GM18907 (cell line): ENCODE results near the gene ASPG.

Experiments
- ATAC-seq: cut with Tn5 transposase; IDR thresholded peaks from one replicate; pipeline ENCODE4 v1.9.1; 2021; ENCODE audit warnings: mild to moderate bottlenecking, moderate library complexity; ENCODE audit not compliant: unreplicated experiment

The ASPG gene

GRCh38 chr14:104085032-104085888 is at the start of gene ASPG:
ASPG (plus strand) TSS chr14:104085700; CDS start chr14:104085771, 71 bp downstream.
- no peak for ATAC-seq

GRCh38 chr14:104036212-104036611 is 49.3 kb upstream of the ASPG start:
- no peak for ATAC-seq

DNA sequence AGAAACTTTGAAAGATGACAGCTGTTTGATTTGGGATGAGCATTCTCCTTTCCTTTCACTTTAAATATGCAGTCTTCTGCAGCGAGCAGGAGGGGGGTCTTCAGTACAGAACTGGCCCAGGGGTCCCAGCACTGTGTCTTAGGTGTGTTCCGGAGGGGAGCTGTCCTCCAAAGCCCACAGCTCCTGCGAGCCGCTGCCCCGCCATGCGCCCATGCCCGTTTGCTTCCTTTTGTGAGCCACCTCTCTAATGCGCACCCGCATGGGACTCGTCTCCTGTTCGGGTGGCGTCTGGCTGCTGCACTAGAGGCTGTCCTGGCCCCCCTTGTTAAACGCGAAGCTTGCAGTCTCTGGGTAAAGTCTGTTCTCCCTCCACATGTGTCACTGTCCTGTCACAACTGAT is 48.4 kb upstream of the ASPG start:
- ATAC-seq: no peak

GRCh38 chr14:104037903-104038302 is 47.6 kb upstream of the ASPG start:
- ATAC-seq: no peak

GRCh38 chr14:104039214-104039613 is 46.3 kb upstream of the ASPG start:
- no peak for ATAC-seq

DNA sequence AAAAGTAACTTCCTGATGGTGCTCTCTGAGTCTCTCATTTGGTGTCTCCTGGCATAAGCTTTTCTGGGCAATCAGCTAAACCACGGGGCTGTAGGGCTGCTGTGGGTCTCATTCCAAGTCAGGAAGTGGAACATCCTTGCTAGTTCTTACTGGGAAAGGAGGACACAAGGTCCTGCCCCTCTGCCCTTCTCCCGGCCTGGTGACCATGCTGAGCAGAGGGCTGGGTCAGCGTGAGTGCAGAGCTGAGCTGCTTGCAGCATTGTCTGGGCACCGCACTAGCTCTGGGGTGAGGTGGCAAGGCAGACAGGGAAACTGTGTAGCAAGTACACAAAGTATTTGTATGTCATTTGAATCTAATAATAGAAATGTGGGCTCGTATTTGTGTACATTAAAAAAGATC is 45.0 kb upstream of the ASPG start:
- ATAC-seq: no peak

GRCh38 chr14:104041430-104042104 is 43.9 kb upstream of the ASPG start:
- ATAC-seq: no peak

GRCh38 chr14:104044016-104044415 is 41.5 kb upstream of the ASPG start:
- no peak for ATAC-seq

GRCh38 chr14:104047761-104048160 is 37.7 kb upstream of the ASPG start:
- no peak for ATAC-seq

GRCh38 chr14:104048758-104049507 is 36.6 kb upstream of the ASPG start:
- ATAC-seq: no peak

DNA sequence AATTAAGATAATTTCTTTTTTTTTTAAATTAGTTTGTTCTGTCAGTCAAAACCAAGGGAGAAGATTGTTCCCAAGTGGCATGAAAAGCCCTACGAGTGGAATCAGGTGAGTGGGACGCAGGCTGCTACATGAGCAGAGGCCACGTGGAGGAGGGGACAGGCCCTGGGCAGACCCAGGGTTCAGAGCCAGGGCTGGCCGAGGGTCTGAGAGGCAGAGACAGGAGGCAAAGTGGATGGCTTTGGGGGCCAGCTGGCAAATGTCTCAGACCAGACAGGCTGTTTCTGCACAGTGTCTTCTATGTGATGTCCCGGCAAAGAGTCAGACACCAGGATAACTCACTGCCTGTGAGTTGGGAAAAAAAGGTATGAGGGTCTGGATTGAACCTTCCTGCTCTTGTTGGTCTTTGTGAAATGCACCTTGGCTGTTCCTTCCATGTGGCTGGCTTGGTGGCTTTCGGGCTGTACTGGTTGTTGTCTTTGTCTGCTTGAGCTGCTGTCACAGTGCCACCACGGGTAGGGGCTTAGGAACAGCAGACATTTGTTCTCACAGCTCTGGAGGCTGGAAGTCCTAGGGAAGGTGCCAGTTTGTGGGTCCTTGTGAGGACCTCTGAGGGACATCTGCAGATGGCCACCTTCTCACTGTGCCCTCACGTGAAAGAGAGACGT is 35.8 kb upstream of the ASPG start:
- no peak for ATAC-seq

DNA sequence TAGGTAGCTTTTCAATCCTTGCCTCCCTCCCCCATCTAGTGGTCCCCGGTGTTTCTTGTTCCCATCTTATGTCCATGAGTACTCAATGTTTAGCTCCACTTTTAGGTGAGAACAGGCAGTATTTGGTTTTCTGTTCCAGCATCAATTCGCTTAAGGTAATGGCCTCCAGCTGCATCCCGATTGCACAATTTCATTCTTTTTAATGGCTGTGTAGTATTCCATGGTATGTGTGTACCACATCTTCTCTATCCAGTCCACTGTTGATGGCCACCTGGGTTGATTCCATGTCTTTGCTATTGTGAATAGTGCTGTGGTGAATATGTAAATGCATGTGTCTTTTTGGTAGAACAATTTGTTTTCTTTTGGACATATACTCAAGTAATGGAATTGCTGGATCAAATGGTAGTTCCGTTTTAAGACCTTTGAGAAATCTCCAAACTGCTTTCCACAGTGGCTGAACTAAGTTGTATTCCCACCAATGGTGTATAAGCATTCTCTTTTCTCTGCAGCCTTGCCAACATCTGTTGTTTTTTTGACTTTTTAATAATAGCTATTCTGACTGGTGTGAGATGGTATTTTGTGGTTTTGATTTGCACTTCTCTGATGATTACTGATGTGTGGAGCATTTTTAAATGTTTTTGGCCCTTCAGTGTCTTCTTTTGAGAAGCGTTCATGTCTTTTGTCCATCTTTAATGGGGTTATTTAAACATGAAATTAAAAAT is 34.2 kb upstream of the ASPG start:
- no peak for ATAC-seq

GRCh38 chr14:104054222-104054905 is 31.1 kb upstream of the ASPG start:
- ATAC-seq: no peak

GRCh38 chr14:104062281-104062680 is 23.2 kb upstream of the ASPG start:
- no peak for ATAC-seq

DNA sequence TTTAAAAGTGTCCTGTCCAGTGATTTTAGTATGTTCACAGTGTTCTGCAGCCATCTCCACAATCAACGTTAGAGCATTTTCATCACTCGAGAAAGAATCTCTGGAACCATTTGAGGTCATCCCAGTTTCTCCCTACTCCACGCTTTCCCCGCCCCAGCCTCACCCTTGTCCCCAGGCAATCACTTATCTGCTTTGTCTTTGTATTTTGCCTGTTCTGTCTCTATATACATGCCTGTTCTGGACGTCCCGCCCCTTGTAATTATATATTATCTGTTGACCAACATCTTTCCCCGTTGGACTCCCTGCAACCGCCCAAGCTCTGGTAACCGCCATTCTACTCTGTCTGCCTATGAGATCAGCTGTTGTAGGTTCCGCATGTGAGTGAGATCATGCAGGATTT is 21.5 kb upstream of the ASPG start:
- no peak for ATAC-seq

DNA sequence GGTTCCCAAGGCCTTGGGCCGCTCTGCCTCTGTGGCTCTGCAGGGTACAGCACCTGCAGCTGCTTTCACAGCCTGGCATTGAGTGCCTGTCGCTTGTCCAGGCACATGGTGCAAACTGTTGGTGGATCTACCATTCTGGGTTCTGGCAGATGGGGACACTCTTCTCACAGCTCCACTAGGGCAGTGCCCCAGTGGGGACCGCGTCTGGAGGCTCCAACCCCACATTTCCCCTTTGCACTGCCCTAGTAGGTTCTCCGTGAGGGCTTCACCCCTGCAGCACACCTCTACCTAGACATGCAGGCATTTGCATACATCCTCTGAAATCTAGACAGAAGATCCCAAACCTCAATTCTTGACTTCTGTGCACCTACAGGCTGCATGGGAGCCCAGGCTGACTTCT is 19.2 kb upstream of the ASPG start:
- ATAC-seq: no peak

- ATAC-seq: no peak
These were observed 18.7 kb upstream of the ASPG start for GRCh38 chr14:104066719-104067295.

DNA sequence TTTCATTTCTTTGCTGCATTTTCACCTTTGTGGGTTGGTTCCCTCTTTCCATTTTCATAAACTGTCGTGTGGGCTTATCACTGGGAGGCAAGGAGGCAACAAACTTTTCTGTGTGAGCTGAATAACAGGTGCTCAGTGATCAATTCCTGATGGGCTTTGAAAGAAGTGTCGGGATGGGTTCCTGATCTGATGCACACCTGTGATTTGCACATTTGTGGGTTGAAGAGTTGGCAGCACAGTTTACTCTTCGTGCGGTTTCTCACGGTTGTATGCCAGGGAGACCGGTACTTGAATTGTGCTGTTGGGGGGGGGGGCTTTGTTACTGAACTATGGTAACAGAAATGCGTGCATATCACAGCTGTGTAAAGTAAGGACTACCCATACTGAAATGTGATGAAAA is 16.0 kb upstream of the ASPG start:
- no peak for ATAC-seq

- no peak for ATAC-seq
These were observed 12.9 kb upstream of the ASPG start for GRCh38 chr14:104072586-104072985.

- ATAC-seq: no peak
These were observed 11.7 kb upstream of the ASPG start for GRCh38 chr14:104073764-104074163.
